NCI-H2029 (cell line): ENCODE results near the gene SLCO3A1.
A peak's percentile ranks its signal among the peaks of the same experiment; 100 is the strongest.

Source experiments
- DNase-seq: peaks from one replicate; lab custom pipeline; 2025; lab: John Stamatoyannopoulos, UW

SLCO3A1 gene

GRCh38 chr15:91882858-91883586 is 29.5 kb downstream of the SLCO3A1 start:
- no peak for DNase-seq

GRCh38 chr15:91884606-91885005 is 31.1 kb downstream of the SLCO3A1 start:
- DNase-seq: no peak

- DNase-seq: no peak
Measured at GRCh38 chr15:91885054-91885453, 31.5 kb downstream of the SLCO3A1 start.

- DNase-seq: no peak
Measured at GRCh38 chr15:91885714-91886270, 32.3 kb downstream of the SLCO3A1 start.

- no peak for DNase-seq
Measured at GRCh38 chr15:91886878-91887277, 33.4 kb downstream of the SLCO3A1 start.

GRCh38 chr15:91887321-91887720 is 33.8 kb downstream of the SLCO3A1 start:
- DNase-seq: no peak

GRCh38 chr15:91887921-91888373 is 34.4 kb downstream of the SLCO3A1 start:
- DNase-seq: no peak

- DNase-seq: no peak
Measured at GRCh38 chr15:91889111-91889815, 35.8 kb downstream of the SLCO3A1 start.

GRCh38 chr15:91890614-91891013 is 37.1 kb downstream of the SLCO3A1 start:
- DNase-seq: no peak

GRCh38 chr15:91891101-91891500 is 37.6 kb downstream of the SLCO3A1 start:
- DNase-seq: no peak

- peak; percentile 31 for DNase-seq
Measured at GRCh38 chr15:91891788-91892345, 38.4 kb downstream of the SLCO3A1 start.

GRCh38 chr15:91892436-91892835 is 38.9 kb downstream of the SLCO3A1 start:
- DNase-seq: no peak

GRCh38 chr15:91894606-91895005 is 41.1 kb downstream of the SLCO3A1 start:
- DNase-seq: no peak

- no peak for DNase-seq
Measured at GRCh38 chr15:91895051-91895450, 41.5 kb downstream of the SLCO3A1 start.

- DNase-seq: no peak
Measured at GRCh38 chr15:91896341-91897055, 43.0 kb downstream of the SLCO3A1 start.

- no peak for DNase-seq
Measured at GRCh38 chr15:91897585-91898372, 44.3 kb downstream of the SLCO3A1 start.

GRCh38 chr15:91898843-91899242 is 45.3 kb downstream of the SLCO3A1 start:
- DNase-seq: no peak

GRCh38 chr15:91904942-91905341 is 51.4 kb downstream of the SLCO3A1 start:
- no peak for DNase-seq

GRCh38 chr15:91908391-91908790 is 54.9 kb downstream of the SLCO3A1 start:
- no peak for DNase-seq

GRCh38 chr15:91909111-91909510 is 55.6 kb downstream of the SLCO3A1 start:
- DNase-seq: no peak

GRCh38 chr15:91909574-91909973 is 56.1 kb downstream of the SLCO3A1 start:
- DNase-seq: peak; percentile 34
